RWPE1 (cell line): ENCODE results near the gene KIAA0232.
"Not testable (repeated sequence)": the region's sequence is repeated elsewhere in the genome, so short reads cannot be mapped to it uniquely, and the experiment has no call there.

Experiments
- CTCF ChIA-PET: fragments of 350-600 bp; sonication (Branson Sonifier 250); formaldehyde crosslinking; extraction: SDS; loops from one replicate; lab custom pipeline; 2021; lab: Yijun Ruan, JAX
- POLR2A ChIA-PET: fragments of 400-600 bp; formaldehyde crosslinking; extraction: SDS; loops from one replicate; lab custom pipeline; 2020; ENCODE audit warnings: antibody characterized with exemption; ENCODE audit not compliant: low non-redundant PET; lab: Yijun Ruan, JAX
- DNase-seq: peaks from one replicate; pipeline ENCODE4 v3.0.0; 2012; ENCODE audit warnings: low spot score
- H3K27ac ChIP-seq: fragments of 450-650 bp; 2 replicates; pipeline ENCODE4 v1.5.1; 2017
- TF ChIP-seq, protein P1 (sequence below): fragments of 450-650 bp; conservative IDR thresholded peaks from 2 replicates; pipeline ENCODE4 v1.5.1; 2017; ENCODE audit warnings: low read depth, mild to moderate bottlenecking

Gene KIAA0232

DNA sequence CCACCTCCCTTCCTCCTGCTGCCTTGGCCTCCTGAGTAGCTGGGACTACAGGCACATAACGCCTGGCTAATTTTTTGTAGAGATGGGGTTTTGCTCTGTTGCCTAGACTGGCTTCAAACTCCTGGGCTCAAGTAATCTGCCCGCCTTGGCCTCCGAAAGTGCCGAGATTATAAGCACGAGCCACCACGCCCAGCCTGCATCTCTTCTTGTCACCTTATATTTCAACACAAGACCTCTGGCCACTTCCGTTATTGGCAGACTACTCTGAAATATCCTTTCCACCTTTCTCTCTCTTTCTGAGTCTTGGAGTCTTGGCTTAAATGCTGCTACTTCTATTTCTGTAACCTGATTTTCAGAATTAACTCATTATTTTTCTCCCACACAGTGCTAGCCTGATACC lies 5.6 kb downstream of the KIAA0232 start:
- ChIA-PET CTCF (no interaction called here), POLR2A (interaction anchor here (0.6 kb wide), 1 partner anchor 19 kb away, joined by 11 read pairs; no protein-coding TSS in a partner anchor)
- no peak for DNase-seq
- H3K27ac ChIP-seq: no peak overlapping the region
- TF ChIP-seq, protein P1, sequence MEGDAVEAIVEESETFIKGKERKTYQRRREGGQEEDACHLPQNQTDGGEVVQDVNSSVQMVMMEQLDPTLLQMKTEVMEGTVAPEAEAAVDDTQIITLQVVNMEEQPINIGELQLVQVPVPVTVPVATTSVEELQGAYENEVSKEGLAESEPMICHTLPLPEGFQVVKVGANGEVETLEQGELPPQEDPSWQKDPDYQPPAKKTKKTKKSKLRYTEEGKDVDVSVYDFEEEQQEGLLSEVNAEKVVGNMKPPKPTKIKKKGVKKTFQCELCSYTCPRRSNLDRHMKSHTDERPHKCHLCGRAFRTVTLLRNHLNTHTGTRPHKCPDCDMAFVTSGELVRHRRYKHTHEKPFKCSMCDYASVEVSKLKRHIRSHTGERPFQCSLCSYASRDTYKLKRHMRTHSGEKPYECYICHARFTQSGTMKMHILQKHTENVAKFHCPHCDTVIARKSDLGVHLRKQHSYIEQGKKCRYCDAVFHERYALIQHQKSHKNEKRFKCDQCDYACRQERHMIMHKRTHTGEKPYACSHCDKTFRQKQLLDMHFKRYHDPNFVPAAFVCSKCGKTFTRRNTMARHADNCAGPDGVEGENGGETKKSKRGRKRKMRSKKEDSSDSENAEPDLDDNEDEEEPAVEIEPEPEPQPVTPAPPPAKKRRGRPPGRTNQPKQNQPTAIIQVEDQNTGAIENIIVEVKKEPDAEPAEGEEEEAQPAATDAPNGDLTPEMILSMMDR: no peak

DNA sequence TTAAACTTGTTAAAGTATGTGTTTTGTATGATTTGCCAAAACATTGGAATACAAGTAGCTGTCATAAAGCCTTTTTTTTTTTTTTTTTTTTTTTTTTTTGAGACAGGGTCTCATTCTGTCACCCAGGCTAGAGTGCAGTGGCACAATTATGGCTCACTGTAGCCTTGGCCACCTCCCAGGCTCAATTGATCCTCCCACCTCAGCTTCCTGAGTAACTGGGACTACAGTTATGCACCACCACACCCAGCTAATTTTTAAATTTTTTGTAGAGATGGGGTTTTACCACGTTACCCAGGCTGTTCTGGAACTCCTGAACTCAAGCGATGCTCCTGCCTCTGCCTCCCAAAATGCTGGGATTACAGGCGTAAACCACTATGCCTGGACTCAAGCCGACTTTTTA lies 8.7 kb downstream of the KIAA0232 start:
- DNase-seq, H3K27ac ChIP-seq, CTCF ChIA-PET, POLR2A ChIA-PET: not testable (repeated sequence)

DNA sequence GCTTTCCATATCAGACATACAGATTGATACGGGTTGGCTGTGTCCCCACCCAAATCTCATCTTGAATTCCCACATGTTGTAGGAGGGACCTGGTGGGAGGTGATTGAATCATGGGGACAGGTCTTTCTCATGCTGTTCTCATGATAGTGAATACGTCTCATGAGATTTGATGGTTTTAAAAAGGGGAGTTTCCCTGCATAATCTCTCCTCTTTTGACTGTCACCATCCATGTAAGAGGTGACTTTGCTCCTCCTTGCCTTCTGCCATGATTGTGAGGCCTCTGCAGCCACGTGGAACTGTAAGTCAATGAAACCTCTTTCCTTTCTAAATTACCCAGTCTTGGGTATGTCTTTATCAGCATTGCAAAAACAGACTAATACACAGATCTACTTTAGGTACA lies 9.3 kb downstream of the KIAA0232 start:
- CTCF ChIA-PET, POLR2A ChIA-PET, H3K27ac ChIP-seq, DNase-seq: not testable (repeated sequence)

DNA sequence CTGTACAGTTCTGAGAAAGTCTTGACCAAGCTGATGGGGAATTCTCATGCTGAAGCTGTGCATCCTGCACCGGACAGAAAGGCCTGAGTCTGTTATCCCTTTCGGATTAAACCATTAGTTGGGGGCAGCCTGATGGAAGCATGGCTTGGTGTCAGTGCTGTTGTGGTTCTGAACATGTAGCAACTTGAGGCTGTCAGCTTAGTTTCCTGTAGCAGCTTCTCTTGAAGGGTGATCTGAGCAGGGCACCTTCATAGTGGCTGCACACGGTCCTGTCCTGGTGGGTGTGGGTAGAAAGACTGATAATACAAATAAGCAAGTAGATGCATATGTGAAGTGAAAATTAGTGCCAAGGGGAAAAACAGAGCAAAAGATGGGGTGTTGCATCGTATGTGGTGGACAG lies 11.7 kb downstream of the KIAA0232 start:
- ChIA-PET CTCF (no interaction called here), POLR2A (interaction anchor here (0.7 kb wide), 1 partner anchor 541 kb away, joined by 3 read pairs; no protein-coding TSS in a partner anchor)
- no peak overlapping the region for H3K27ac ChIP-seq
- no peak for DNase-seq
- TF ChIP-seq, protein P1: no peak

DNA sequence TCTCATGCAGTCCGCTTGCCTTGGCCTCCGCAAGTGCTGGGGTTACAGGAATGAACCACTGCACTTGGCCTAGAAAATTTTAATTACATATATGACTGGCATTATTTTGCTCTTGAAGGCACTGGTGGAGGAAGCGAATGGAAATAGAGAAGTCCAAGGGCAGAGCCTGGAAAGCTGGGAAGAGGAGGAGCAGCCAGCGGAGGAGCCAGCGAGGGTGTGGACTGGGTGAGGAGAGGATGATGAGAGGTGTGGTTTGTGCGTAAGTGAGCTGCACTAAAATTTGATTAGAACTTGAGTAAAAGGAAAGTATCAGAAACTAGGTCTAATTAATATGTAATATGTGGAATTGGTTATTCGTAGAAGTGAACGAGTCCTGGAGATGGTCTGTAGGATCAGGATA lies 13.3 kb downstream of the KIAA0232 start:
- POLR2A ChIA-PET: no interaction called here
- TF ChIP-seq, protein P1: no peak
- no peak for DNase-seq
- no peak overlapping the region for H3K27ac ChIP-seq
- CTCF ChIA-PET: no interaction called here

DNA sequence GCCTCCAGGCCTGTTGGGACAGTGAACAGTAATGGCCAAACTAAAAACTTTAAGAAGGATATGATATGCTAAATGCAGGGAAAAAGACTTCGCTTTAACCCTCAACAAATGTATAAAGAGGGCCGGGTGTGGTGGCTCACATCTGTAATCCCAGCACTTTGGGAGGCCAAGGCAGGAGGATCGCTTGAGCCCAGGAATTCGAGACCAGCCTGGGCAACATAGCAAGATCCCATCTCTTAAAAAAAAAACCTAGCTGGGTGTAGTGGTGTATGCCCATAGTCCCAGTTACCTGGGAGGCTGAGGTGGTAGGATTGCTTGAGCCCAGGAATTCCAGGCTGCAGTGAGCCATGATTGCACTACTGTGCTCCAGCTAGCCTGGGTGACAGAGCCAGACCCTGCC lies 14.8 kb downstream of the KIAA0232 start:
- peak overlapping the region; percentile 27 for H3K27ac ChIP-seq
- POLR2A ChIA-PET, DNase-seq, CTCF ChIA-PET: not testable (repeated sequence)

DNA sequence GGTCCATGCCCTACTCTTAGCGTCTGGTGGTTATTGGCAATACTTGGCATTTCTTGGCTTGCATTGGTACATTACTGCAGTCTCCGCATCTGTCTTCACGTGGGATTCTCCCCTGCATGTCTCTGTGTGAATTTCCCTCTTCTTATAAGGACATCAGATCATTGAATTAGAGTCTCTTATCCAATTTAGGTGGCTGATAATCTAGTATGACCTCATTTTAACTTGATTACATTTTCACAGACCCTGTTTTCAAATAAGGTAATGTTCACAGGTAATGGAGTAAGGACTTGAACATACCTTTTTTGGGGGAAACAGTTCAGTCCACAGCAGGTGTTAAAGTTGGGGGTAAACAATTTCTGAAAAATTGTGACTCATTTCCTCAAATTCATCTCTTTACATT lies 16.6 kb downstream of the KIAA0232 start:
- POLR2A ChIA-PET: no interaction called here
- CTCF ChIA-PET: no interaction called here
- no peak overlapping the region for H3K27ac ChIP-seq
- TF ChIP-seq, protein P1: no peak
- no peak for DNase-seq

DNA sequence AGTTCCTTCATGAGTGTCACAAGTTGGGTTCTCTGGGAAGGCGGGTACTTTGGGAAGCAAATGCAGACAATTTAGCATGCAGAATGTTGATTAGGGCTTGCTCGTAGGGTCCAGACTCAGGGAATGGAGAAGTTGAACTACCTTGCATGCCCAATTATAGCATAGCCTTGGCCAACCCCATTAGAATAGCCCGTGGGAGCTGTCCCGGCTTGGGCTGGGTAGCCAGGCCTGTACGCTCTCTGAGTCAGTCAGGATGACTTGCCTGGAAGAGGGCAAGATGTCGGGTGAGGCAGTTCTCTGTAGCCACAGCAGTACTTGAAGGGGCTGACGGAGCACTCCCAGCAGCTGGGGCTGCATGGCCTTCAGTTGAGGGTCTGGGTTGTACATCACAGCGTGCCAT lies 19.5 kb downstream of the KIAA0232 start:
- ChIA-PET CTCF (interaction anchor here (0.6 kb wide), 1 partner anchor 993 kb away, joined by 3 read pairs; no protein-coding TSS in a partner anchor), POLR2A (no interaction called here)
- H3K27ac ChIP-seq: no peak overlapping the region
- DNase-seq: no peak
- TF ChIP-seq, protein P1: no peak
